SK-N-SH (cell line): ENCODE data around the gene ROBO4. TPM values are rescaled to one million over a fixed set of nuclear protein-coding genes. Genes with fewer than 3 reads are reported as not detected.
A peak's percentile ranks its signal among the peaks of the same experiment; 100 is the strongest.

Experiments used
- CTCF ChIA-PET: fragments of 300-600, 350-600 bp; formaldehyde crosslinking; extraction: SDS; loops from one replicate; lab custom pipeline; 2021; lab: Yijun Ruan, JAX
- POLR2A ChIA-PET: fragments of 350-600 bp; sonication (Branson Sonifier 250); formaldehyde crosslinking; extraction: SDS; loops from one replicate; lab custom pipeline; 2020; ENCODE audit warnings: antibody characterized with exemption, inconsistent platforms; lab: Yijun Ruan, JAX
- DNase-seq: peaks from one replicate; pipeline ENCODE4 v3.0.0; 2012
- H2AFZ ChIP-seq: fragments of 200-600 bp; sonication (generic); 2 replicates; pipeline ENCODE4 v1.8.1; 2016; ENCODE audit warnings: antibody characterized with exemption, mild to moderate bottlenecking, low read depth
- H3F3A ChIP-seq: fragments of 200-600 bp; sonication (generic); replicated peaks from 2 replicates; pipeline ENCODE3; 2016; ENCODE audit warnings: antibody characterized with exemption, mild to moderate bottlenecking; ENCODE audit not compliant: insufficient read depth
- H3K27ac ChIP-seq, 2 experiments: fragments of 200-500 bp in 1 of 2; fragments of 200-600 bp in 1 of 2; sonication (Bioruptor generic) in 1 of 2; sonication (generic), shearing (Covaris generic) in 1 of 2; 2 replicates each; pipeline versions ENCODE4 v1.5.1 to v1.6.1; 2014 to 2016; ENCODE audit warnings: low read depth in 2 of 2, inconsistent platforms in 1 of 2, low read length in 1 of 2, mild to moderate bottlenecking in 1 of 2, mixed read lengths in 1 of 2
- H3K27me3 ChIP-seq: fragments of 200-600 bp; sonication (generic), shearing (Covaris generic); 2 replicates; pipeline ENCODE4 v1.6.1; 2016; ENCODE audit warnings: mixed run types; ENCODE audit not compliant: insufficient read depth
- H3K36me3 ChIP-seq, 2 experiments: fragments of 200-500 bp in 1 of 2; fragments of 200-600 bp in 1 of 2; sonication (Bioruptor generic) in 1 of 2; sonication (generic) in 1 of 2; replicated peaks in 1 of 2; 2 replicates each; pipeline versions ENCODE3 to v1.5.1; 2014 to 2016; ENCODE audit warnings: low read length in 1 of 2, mild to moderate bottlenecking in 1 of 2; ENCODE audit not compliant: insufficient read depth in 2 of 2, control insufficient read depth in 1 of 2
- H3K4me1 ChIP-seq, 2 experiments: fragments of 200-500 bp in 1 of 2; fragments of 200-600 bp in 1 of 2; sonication (Bioruptor generic) in 1 of 2; sonication (generic), shearing (Covaris generic) in 1 of 2; 2 replicates each; pipeline versions ENCODE4 v1.5.1 to v1.6.1; 2014 to 2016; ENCODE audit warnings: low read depth in 1 of 2, low read length in 1 of 2, mixed run types in 1 of 2; ENCODE audit not compliant: insufficient read depth in 2 of 2, control insufficient read depth in 1 of 2
- H3K4me2 ChIP-seq: fragments of 200-600 bp; sonication (generic), shearing (Covaris generic); 2 replicates; pipeline ENCODE4 v1.6.1; 2017; ENCODE audit warnings: mixed run types
- H3K4me3 ChIP-seq, 2 experiments: fragments of 200-500 bp in 1 of 2; fragments of 200-600 bp in 1 of 2; sonication (Bioruptor generic) in 1 of 2; sonication (generic), shearing (Covaris generic) in 1 of 2; 2 replicates each; pipeline versions ENCODE4 v1.5.1 to v1.8.1; 2014 to 2016; ENCODE audit warnings: low read depth in 2 of 2, inconsistent platforms in 1 of 2, low read length in 1 of 2, mild to moderate bottlenecking in 1 of 2, mixed read lengths in 1 of 2, moderate library complexity in 1 of 2
- H3K79me2 ChIP-seq: fragments of 200-600 bp; sonication (generic); 2 replicates; pipeline ENCODE4 v1.8.1; 2017; ENCODE audit warnings: mild to moderate bottlenecking; ENCODE audit not compliant: insufficient read depth
- H3K9ac ChIP-seq: fragments of 200-600 bp; sonication (generic); 2 replicates; pipeline ENCODE4 v1.6.1; 2017; ENCODE audit warnings: mixed run types
- H3K9me2 ChIP-seq: fragments of 200-600 bp; sonication (generic); 2 replicates; pipeline ENCODE4 v1.6.1; 2017; ENCODE audit warnings: mixed run types
- H3K9me3 ChIP-seq: fragments of 200-600 bp; sonication (generic); 2 replicates; pipeline ENCODE4 v1.6.1; 2017; ENCODE audit warnings: mixed run types, mild to moderate bottlenecking, moderate library complexity
- H4K20me1 ChIP-seq: fragments of 200-600 bp; sonication (generic); 2 replicates; pipeline ENCODE4 v1.6.1; 2017; ENCODE audit warnings: mild to moderate bottlenecking, mixed run types; ENCODE audit not compliant: insufficient read depth
- CHD2 ChIP-seq: fragments of 150-350 bp; IDR thresholded peaks from 2 replicates; pipeline ENCODE4 v1.6.1; 2018; ENCODE audit warnings: low read length; ENCODE audit not compliant: partially characterized antibody
- ELF1 ChIP-seq: IDR thresholded peaks from 2 replicates; pipeline ENCODE4 v1.4.0; 2012
- EZH2phosphoT487 ChIP-seq: fragments of 200-600 bp; sonication (generic); IDR thresholded peaks from 2 replicates; pipeline ENCODE4 v1.6.1; 2017; ENCODE audit warnings: low read depth, mixed run types, mild to moderate bottlenecking, antibody characterized with exemption, moderate library complexity, borderline replicate concordance
- FOSL2 ChIP-seq: IDR thresholded peaks from 2 replicates; pipeline ENCODE4 v1.4.0; 2012; ENCODE audit warnings: low read depth, mild to moderate bottlenecking, moderate library complexity, borderline replicate concordance
- FOXM1 ChIP-seq: IDR thresholded peaks from 2 replicates; pipeline ENCODE4 v1.4.0; 2012; ENCODE audit warnings: low read depth, mild to moderate bottlenecking
- GATA2 ChIP-seq: sonication (generic); formaldehyde crosslinking; IDR thresholded peaks from 2 replicates; pipeline ENCODE4 v1.5.0; 2020; ENCODE audit warnings: mild to moderate bottlenecking, missing genetic modification reagents
- MEF2A ChIP-seq: IDR thresholded peaks from 2 replicates; pipeline ENCODE4 v1.4.0; 2012; ENCODE audit warnings: low read depth, borderline replicate concordance
- MXI1 ChIP-seq: IDR thresholded peaks from 2 replicates; pipeline ENCODE4 v1.6.1; 2012; ENCODE audit warnings: mild to moderate bottlenecking, low read depth, low read length, improper control_type of control experiment
- NRF1 ChIP-seq: IDR thresholded peaks from 2 replicates; pipeline ENCODE4 v1.6.1; 2012; ENCODE audit warnings: low read depth, mild to moderate bottlenecking, low read length
- RAD21 ChIP-seq: IDR thresholded peaks from 2 replicates; pipeline ENCODE4 v1.6.1; 2012; ENCODE audit warnings: mild to moderate bottlenecking, low read length
- RCOR1 ChIP-seq: fragments of 150-350 bp; IDR thresholded peaks from 2 replicates; pipeline ENCODE4 v1.6.1; 2017; ENCODE audit warnings: antibody characterized with exemption, low read length
- RFX5 ChIP-seq: IDR thresholded peaks from 2 replicates; pipeline ENCODE4 v1.6.1; 2012; ENCODE audit warnings: mild to moderate bottlenecking, improper control_type of control experiment, low read length
- TAF1 ChIP-seq: IDR thresholded peaks from 2 replicates; pipeline ENCODE4 v1.6.1; 2012; ENCODE audit warnings: low read depth, mild to moderate bottlenecking, low read length, moderate library complexity, borderline replicate concordance
- YY1 ChIP-seq: IDR thresholded peaks from 2 replicates; pipeline ENCODE4 v1.4.0; 2012; ENCODE audit warnings: low read depth, mild to moderate bottlenecking
- WGBS: methylation state at CpG from one replicate; pipeline ENCODE4 v1.1.6; 2017; ENCODE audit warnings: low lambda C conversion rate; 5-methylcytosine and 5-hydroxymethylcytosine counted together
- polyA plus RNA-seq, 3 experiments: library from polyadenylated mRNA; depleted of rRNA; stranded (reverse); fragments of >200 nt; gene quantifications; 2 replicates each; pipeline ENCODE4 v1.2.3, GENCODE V29; 2012
- TF ChIP-seq, protein P1 (sequence below): IDR thresholded peaks from 2 replicates; pipeline ENCODE4 v1.4.0; 2012; ENCODE audit warnings: low read depth
- TF ChIP-seq, protein P2 (sequence below): fragments of 200-600 bp; sonication (generic); IDR thresholded peaks from 2 replicates; pipeline ENCODE4 v1.6.1; 2017; ENCODE audit warnings: antibody characterized with exemption, mild to moderate bottlenecking, moderate library complexity
- TF ChIP-seq, protein P3 (sequence below): fragments of 150-350 bp; IDR thresholded peaks from 2 replicates; pipeline ENCODE4 v1.6.1; 2016; ENCODE audit warnings: mild to moderate bottlenecking, low read depth, low read length
- TF ChIP-seq, protein P4 (sequence below): IDR thresholded peaks from 2 replicates; pipeline ENCODE4 v1.6.1; 2012; ENCODE audit warnings: mild to moderate bottlenecking, low read depth, low read length, moderate library complexity

ROBO4 gene
- polyA plus RNA-seq, 1 of the 3 experiments (the other 2 are of a cell fraction) = 0.95 TPM

DNA sequence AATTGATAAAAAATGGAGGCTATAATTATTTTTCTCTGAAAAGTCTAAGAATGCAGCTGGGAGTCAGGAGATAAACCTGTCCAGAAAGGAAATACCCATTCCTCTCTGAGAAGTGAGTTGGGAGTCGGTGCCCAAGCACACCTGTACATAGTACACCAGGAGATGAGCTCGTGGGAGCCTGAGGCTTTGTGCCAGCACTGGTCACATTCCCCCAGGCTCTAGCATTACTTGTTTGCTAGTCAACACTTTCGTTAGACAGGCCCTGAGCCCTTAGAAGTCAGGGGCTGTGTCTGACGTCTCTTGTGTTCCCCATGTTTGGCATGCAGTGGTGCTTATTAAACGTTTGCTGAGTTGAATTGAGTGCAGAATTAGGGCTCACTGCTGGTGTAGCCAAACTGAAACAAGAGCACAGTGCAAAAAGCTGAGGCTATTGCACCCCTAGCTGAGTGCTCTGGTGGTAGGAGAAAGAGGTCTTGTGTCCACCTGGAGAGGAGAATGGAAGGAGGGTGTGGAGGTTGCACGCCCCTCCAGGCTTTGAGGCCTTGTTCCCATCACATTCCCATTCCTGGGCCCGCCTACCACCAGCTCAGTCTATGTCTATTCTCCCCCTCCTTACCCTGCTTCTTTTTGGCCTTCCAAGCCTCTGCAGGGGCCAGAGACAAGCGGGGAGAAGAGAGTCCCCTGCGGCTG is 6.8 kb downstream of the ROBO4 start:
- Histone ChIP-seq H2AFZ (no peak overlapping the region), H3K27ac (no peak overlapping the region), H4K20me1 (no peaks in the 10 kb centered on the region), H3K9me3 (no peaks in the 10 kb centered on the region), H3K27me3 (no peaks in the 10 kb centered on the region), H3K4me1 (no peaks in the 10 kb centered on the region), H3K79me2 (no peaks in the 10 kb centered on the region), H3K4me2 (no peak overlapping the region), H3F3A (no peaks in the 10 kb centered on the region), H3K9me2 (no peaks in the 10 kb centered on the region), H3K36me3 (no peaks in the 10 kb centered on the region), H3K9ac (no peak overlapping the region), H3K4me3 (no peak overlapping the region)
- ChIA-PET CTCF (interaction anchor here (1.1 to 4.1 kb wide), 5 partner anchors 15 to 538 kb away, joined by 3 to 23 read pairs (median 4); no protein-coding TSS in a partner anchor), POLR2A (interaction anchor here (1.1 kb wide), 1 partner anchor 30 kb away, joined by 3 read pairs; no protein-coding TSS in a partner anchor)
- TF ChIP-seq, protein P1, sequence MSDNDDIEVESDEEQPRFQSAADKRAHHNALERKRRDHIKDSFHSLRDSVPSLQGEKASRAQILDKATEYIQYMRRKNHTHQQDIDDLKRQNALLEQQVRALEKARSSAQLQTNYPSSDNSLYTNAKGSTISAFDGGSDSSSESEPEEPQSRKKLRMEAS = no peak
- TF ChIP-seq CHD2 = no peak
- no peak for TF ChIP-seq EZH2phosphoT487
- TF ChIP-seq ELF1 = no peak
- TF ChIP-seq, protein P2, sequence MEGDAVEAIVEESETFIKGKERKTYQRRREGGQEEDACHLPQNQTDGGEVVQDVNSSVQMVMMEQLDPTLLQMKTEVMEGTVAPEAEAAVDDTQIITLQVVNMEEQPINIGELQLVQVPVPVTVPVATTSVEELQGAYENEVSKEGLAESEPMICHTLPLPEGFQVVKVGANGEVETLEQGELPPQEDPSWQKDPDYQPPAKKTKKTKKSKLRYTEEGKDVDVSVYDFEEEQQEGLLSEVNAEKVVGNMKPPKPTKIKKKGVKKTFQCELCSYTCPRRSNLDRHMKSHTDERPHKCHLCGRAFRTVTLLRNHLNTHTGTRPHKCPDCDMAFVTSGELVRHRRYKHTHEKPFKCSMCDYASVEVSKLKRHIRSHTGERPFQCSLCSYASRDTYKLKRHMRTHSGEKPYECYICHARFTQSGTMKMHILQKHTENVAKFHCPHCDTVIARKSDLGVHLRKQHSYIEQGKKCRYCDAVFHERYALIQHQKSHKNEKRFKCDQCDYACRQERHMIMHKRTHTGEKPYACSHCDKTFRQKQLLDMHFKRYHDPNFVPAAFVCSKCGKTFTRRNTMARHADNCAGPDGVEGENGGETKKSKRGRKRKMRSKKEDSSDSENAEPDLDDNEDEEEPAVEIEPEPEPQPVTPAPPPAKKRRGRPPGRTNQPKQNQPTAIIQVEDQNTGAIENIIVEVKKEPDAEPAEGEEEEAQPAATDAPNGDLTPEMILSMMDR = no peak
- no peak for TF ChIP-seq RFX5
- TF ChIP-seq, protein P3, sequence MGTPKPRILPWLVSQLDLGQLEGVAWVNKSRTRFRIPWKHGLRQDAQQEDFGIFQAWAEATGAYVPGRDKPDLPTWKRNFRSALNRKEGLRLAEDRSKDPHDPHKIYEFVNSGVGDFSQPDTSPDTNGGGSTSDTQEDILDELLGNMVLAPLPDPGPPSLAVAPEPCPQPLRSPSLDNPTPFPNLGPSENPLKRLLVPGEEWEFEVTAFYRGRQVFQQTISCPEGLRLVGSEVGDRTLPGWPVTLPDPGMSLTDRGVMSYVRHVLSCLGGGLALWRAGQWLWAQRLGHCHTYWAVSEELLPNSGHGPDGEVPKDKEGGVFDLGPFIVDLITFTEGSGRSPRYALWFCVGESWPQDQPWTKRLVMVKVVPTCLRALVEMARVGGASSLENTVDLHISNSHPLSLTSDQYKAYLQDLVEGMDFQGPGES = no peak
- no peak for TF ChIP-seq MXI1
- TF ChIP-seq TAF1 = no peak
- no peak for TF ChIP-seq RCOR1
- no peak for TF ChIP-seq YY1
- no peak for TF ChIP-seq NRF1
- TF ChIP-seq FOSL2 = no peak
- TF ChIP-seq GATA2 (CRISPR knock-in tag) = no peak
- TF ChIP-seq, protein P4, sequence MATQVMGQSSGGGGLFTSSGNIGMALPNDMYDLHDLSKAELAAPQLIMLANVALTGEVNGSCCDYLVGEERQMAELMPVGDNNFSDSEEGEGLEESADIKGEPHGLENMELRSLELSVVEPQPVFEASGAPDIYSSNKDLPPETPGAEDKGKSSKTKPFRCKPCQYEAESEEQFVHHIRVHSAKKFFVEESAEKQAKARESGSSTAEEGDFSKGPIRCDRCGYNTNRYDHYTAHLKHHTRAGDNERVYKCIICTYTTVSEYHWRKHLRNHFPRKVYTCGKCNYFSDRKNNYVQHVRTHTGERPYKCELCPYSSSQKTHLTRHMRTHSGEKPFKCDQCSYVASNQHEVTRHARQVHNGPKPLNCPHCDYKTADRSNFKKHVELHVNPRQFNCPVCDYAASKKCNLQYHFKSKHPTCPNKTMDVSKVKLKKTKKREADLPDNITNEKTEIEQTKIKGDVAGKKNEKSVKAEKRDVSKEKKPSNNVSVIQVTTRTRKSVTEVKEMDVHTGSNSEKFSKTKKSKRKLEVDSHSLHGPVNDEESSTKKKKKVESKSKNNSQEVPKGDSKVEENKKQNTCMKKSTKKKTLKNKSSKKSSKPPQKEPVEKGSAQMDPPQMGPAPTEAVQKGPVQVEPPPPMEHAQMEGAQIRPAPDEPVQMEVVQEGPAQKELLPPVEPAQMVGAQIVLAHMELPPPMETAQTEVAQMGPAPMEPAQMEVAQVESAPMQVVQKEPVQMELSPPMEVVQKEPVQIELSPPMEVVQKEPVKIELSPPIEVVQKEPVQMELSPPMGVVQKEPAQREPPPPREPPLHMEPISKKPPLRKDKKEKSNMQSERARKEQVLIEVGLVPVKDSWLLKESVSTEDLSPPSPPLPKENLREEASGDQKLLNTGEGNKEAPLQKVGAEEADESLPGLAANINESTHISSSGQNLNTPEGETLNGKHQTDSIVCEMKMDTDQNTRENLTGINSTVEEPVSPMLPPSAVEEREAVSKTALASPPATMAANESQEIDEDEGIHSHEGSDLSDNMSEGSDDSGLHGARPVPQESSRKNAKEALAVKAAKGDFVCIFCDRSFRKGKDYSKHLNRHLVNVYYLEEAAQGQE = no peak
- no peak for TF ChIP-seq RAD21
- no peak for TF ChIP-seq MEF2A
- no peak for TF ChIP-seq FOXM1
- 66% methylated on average over 9 of the region's 9 CpGs for WGBS
- peak; percentile 6 for DNase-seq
